ENCODE data around the gene SALL2.
A peak's percentile ranks its signal among the peaks of the same experiment; 100 is the strongest.
"Not testable (repeated sequence)": the region's sequence is repeated elsewhere in the genome, so short reads cannot be mapped to it uniquely, and the experiment has no call there.

The SALL2 gene

DNA sequence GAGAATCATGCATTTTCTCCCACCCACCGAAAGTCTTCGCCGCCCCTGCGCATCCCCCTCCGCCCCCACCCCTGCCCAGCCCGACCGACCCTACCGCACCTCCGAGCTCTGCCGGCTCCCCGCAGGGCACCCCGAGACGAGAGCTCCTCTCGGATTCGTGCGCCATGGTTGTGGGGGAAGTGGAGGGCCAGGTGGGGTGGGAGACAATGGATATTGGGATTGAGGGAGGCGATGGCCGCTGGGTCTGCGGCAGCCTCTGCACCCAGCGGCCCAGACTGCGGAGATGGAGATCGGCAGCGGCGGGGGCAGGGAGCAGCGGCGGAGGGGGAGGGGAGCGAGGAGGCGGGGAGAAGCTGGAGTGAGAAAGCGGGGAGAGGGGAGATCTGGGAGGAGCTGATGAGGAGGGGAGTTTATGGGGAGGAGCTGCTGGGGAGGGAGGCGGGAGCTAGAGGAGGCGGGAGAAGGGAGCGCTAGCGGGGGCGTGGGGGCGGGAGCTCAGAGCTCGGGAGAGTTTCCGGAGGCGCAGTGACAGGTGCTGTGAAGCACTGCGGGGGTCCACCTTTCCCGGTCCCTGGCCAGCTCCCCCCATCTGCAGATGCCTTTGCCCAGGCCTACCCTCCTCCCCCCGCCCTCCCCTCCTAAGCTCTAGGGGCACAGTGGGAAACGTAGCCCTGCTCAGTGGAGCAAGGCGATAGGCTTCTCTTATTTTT lies at the start of gene SALL2:
Gene SALL2 (minus strand): TSS at position 385 of the 710 bp plus-strand sequence. CDS start 219 bp downstream, at position 166.
- no peak for DNase-seq (ENCODE audit: low read depth)

DNA sequence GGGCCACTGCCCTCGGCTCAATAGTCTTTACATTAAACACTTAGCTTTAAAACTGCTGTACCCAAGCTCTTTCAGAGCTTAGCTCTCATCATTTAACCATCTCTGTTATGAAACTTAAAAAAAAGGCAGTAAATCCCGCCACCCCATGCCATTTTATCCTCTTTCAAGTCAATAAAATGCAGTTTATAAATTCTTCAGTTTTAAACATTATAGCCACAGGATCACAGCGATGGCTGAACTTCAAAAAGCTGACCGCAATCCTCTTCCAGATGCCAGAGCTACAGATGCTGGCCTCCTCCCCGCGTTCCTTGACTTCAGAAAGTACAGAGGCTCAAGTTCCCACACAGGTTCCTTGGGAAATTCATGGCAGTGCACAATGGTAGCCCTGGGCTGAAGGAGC lies 49.5 kb upstream of the SALL2 start:
- no peak for DNase-seq (ENCODE audit: low read depth)

DNA sequence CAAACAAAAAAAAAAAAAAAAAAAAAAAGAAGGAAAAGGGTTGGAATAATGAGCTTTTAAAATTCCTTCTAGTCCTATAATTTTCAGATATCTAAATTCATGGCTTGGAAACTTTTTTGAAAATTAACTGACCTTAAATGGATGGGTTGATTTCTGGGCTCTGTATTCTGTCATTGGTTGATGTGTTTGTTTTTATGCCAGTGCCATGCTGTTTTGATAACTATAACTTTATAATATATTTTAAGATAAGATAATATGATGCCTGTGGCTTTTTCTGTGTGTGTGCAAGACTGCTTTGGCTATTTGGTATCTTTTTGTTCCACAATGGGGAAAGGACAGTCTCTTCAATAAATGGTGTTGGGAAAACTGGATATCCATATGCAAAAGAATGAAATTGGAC lies 46.5 kb upstream of the SALL2 start:
- no peak for DNase-seq (ENCODE audit: low read depth)

DNA sequence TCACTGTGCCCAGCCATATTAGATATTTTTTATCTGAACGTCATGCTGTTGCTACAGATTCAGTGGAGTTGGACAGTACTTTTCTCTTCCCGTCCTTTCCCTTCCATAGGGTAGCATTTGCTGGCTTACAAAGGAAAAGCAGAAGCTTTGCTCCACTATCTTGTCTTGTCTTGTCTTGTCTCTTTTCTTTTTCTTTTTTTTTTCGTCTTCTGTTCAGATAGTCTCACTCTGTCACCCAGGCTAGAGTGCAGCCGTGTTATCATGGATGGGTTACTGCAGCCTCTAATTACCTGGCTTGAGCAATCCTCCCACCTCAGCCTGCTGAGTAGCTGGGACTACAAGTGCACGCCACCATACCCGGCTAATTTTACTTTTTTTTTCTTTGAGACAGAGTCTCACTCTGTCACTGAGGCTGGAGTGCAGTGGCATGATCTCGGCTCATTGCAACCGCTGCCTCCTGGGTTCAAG lies 32.6 kb upstream of the SALL2 start:
- no peak for DNase-seq (ENCODE audit: low read depth)

DNA sequence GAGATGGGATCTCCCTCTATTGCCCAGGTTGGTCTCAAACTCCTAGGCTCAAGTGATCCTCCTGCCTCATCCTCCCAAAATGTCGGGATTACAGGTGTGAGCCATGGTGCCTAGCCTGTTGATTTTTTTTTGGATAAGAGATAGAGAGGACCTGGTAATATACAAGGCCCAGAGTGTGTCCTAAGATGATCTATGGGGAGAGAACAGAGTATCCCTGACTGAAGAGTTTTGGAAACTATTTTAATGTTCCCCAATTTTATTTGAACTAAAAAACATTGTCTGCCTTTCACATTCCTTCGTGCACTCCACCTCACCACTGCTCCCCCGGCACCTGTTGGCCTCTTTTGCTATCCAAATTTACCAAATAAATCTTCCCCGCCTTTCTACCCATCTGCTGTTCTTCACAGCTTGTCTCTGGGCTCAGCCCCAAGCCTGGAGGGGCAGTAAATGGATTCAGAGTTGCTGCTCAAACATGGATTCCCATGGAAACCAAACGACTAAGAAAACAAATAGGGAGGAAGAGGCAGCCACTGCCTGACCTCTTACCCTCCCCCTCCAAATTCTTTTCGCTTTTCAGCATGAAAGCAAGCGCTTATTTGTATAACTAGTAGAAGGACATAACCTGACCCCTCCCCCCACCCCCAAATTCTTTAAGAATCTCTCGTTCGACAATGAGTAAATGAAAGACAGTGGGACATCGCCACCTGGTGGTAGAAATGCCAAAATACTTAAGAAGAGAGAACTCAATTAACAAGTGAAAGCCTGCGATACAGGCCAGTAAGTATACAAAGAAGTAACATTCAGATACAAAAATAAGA lies 31.1 kb upstream of the SALL2 start:
- peak; percentile 52 for DNase-seq (ENCODE audit: low read depth)

DNA sequence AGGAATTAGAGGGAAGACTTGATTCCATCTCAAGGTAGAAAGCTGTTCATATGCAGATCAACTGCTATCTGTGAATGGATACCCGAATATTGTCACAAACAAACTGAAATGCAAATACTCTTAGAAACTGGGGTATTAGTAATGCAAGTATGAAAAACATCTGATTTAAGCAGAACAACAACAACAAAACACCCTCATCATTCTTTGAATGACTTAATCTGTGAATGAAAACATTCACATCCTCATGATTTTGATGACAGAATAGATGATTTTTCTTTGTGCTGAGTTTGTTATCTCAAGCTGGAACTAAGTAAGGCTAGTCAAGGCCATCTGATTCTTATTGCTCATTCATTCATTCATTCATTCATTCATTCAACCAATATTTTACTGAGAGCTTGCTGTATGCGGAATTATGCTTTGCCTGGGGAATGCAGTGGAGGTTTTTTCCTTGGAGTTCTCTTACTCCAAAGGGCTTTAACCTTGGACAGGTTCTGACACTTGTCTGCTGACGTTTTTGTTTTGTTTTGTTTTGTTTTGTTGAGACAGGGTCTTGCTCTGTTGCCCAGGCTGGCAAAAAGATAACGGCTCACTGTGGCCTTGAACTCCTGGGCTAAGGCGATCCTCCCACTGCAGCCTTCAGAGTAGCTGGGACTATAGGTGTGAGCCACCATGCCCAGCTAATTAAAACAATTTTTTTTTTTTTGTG lies 30.4 kb upstream of the SALL2 start:
- no peak for DNase-seq (ENCODE audit: low read depth)

DNA sequence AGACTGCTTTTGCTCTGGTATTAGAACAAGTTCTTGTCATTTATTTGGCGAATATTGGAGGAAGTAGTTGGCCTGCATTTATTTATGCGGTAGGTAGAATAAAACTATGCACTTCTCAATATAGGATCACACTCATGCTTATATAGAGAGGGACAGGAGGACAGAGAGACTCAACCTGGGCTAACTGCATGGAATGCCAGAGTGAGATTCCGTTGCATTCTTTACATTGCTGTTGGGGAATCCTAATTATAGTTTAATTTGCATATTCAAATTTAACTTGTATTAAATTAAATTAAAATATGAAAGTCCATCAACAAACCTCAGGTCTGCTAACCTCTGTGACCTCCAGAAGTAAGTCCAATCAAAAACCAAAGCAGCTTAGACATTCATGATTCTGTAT lies 27.1 kb upstream of the SALL2 start:
- DNase-seq (ENCODE audit: low read depth): no peak

DNA sequence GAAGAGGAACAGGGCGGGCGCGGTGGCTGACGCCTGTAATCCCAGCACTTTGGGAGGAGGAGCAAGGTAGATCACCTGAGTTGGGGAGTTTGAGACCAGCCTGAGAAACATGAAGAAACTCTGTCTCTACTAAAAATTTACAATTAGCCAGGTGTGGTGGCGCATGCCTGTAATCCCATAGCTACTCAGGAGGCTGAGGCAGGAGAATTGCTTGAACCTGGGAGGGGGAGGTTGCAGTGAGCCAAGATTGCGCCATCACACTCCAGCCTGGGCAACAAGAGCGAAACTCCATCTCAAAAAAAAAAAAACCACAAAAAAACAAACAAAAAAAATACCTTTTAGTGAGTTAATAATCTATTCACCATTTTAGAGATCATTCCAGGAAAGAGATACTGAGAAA lies 18.4 kb upstream of the SALL2 start:
- not testable (repeated sequence) for DNase-seq (ENCODE audit: low read depth)

DNA sequence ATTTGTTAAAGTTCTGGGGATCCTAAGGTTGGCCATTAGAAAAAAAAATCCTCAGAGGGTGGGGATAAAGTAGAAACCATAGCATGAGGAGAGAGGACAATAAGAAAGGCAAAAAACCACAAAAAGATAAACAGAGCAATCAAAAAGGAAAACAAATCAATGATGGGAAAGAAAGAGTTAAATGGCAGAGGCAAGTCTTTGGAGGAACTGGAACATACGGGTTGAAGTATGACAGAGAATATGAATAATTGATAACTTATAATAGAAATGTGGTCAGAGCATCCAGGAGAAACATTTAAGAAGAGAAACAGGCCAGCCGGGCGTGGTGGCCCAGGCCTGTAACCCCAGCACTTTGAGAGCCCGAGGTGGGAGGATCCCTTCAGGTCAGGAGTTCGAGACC lies 17.8 kb upstream of the SALL2 start:
- DNase-seq (ENCODE audit: low read depth): no peak

DNA sequence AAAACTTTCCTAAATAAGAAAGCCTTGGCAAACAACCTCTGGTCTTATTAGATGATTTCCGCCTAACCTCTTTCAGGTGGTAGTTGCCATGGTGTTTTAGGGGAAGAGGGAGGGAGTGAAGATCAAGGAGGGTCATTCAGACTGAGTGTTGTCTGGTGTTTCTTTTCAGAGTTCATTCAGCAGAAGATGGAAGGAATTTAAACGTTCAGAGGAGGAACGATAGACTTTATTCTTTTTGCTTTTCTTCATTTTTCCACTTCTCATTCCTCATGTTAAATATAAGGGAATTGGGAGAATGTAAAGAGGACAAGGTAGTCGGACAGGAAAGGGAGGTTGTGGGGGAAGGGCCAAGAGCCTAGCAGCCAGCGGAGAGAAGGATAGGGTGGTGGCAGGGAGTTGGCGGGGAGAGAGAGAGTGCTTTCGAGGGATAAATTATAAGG lies 17.4 kb upstream of the SALL2 start:
- DNase-seq (ENCODE audit: low read depth): no peak

DNA sequence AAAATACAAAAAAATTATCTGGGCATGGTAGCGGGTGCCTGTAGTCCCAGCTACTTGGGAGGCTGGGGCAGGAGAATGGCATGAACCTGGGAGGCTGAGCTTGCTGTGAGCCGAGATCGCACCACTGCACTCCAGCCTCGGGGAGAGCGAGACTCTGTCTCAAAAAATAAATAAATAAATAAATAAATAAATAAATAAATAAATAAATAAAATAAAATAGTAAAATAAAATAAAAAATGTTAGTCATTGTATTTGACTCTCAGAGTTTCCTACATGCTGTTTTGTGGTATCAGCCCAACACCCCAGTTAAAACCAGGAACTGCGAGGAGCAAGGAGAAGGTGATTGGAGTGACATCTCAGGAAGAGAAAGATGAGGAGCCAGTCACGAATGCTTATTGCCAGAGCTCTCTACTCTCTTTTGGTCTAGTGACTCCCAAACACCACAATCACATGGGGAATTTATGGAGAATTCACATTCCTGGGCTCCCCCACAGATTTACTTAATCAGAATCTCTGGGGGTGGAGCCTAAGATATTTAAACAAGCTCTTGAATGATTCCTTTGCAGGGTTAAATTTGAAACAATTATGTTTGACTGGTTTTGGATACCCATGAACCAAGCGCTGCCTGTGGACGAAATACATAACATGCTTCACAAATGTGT lies 15.4 kb upstream of the SALL2 start:
- DNase-seq (ENCODE audit: low read depth): no peak

DNA sequence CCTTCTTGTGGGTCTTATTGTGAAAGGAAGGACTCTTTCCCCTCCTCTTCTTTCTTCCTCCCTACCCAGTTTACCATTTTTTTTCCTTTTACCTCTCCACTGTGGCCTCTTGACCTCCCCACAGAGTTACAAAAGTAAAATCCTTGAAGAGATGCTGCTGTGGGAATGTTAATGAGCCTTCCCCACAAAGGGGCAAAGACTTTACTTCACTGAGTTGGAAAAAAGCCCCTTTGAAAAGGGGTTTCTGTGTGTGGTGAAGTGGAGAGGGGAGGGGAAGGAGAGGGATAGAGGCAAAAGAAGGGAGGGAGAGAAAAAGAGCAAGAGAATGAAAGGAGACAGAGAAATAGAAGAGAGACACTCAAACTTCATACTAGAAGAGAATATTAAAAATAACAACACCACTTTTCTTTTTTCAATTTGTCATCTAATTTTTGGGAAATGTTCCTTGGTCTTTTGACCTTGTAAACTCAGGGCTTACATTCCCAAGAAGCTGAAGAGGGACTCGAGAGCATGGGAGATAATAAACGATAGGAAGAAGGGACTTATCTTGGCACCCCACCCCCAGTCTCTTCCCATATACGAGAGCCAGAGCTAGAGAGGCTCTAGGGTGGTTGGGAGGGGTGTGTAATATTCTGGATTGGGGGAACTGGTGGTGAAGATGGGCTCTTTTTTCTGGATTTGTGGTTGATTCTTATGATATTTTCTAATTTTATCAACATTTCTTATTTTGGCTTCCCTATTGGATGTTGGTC lies 13.2 kb upstream of the SALL2 start:
- DNase-seq (ENCODE audit: low read depth): no peak

DNA sequence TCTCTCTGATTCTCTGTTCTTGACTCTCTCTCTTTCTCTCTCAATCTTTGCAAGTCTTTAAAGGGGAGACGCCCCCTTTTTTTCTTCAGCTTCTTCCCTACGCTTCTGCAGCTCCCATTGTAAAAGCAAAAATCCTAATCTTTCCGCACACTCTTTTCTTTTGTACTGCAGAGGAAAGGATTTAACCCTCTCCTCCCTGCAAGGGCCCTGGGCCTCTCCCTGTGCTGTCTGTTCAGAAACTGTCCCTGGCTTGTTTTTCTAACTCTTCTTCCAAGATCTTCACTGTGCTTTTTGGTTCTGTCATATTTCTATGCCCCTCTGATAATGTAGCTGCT lies 10.9 kb upstream of the SALL2 start:
- DNase-seq (ENCODE audit: low read depth): no peak

DNA sequence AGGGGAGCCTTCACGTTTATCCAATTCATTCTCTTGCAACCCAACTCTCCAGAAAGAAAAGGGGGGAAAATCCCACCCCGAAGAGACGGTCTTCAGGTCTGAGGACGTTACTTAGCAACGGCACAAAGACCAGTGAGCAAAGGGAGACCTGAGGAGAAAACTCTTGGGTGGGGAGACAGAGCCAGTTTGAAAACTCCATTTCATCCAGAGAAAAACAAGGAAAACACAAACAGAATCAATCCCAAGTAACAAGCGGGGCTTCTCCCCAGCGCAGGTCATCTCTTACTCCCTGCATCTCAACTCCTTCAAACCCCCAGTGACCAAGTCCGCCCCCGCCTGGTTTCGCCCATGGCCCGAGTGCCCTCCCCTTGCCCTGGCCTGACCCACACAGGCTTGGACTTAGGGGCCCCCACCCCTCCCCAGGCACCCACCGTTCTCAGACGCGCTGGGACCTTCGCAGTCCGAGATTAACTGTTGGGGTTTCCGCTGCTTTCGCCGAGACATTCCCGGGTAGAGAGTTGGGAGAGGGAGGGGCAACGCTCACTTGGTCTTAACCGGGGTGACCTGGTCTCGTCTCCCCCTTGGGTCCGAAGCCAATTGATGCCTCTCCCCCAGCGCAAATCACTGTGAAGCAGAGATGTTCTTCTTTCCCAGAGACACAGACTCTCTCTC lies 10.4 kb upstream of the SALL2 start:
- no peak for DNase-seq (ENCODE audit: low read depth)

DNA sequence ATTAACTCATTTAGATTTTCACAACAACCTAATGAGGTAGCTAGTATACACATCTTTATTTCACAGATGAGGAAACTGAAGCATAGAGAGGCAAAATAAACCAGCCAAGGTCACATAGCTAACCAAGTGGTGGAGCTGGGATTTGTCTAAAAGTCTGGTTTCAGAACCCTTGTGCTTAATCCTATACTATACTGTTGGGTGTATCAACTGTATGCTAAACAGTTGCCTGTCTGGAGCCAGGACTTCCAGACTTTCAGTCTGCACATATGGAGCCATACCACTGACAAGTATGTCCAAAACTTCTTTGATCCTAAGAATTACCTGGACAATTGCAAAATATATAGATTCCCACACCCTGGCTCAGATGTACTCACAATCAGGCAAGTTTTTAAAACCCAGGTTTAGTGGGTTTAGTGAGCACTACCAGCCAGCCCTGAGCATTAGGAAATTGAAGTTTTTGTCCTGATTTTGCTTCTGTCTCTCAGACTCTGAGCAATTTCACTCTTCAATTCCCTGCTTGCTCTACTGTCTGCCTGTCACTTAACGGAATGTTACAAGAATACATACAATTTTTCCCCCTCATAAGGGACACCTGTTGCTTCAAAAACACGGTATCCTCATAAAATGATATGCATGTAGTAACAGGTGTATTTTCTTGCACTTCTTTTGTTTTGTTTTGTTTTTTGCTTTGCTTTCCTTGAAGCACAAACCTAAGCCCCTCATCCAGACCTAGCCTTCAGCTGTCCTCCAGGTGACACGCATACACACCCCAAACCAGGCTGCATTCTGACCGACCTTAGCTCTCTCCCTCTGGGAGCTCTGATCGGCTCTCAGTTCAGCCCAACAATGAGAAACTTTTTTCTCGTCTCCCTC lies 9.6 kb upstream of the SALL2 start:
- no peak for DNase-seq (ENCODE audit: low read depth)

DNA sequence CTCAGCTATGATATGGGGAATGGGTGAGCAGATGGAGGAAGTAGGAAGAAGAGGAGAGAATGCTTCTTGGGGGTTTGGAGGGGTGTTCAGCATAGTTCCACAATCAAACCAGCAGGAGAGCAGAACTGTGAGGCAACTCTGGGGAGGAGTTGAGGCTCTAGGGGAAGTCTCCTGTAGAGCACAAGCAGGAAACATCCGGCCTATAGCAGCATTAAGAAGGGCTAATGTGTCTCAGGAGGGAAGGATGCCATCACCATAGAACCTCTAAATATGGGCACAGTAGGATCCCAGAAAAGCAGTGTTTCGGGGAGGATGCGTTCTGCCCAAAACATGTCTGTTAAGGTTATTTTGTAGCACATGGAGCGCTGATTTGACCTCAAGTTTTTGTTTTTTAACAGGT lies 8.4 kb upstream of the SALL2 start:
- no peak for DNase-seq (ENCODE audit: low read depth)

DNA sequence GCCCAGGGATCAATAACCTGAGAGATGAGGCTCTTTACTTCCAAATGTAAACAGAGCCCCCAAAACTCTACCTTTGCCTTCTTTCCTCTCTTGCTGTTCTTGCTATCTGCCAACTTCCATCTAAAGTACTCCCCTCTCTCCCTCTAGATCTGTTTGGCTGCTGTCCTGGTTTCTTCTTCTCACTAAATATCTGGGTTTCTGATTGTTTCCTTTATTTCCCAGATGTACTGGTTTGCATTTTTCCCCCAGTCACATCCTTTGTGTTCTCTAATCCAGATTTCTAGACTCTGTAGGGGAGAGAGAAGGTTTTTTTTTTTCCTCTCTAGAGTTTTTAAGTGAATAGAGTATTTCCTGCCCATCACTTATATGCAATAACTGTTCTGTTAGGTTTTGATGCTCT lies 7.1 kb upstream of the SALL2 start:
- no peak for DNase-seq (ENCODE audit: low read depth)

DNA sequence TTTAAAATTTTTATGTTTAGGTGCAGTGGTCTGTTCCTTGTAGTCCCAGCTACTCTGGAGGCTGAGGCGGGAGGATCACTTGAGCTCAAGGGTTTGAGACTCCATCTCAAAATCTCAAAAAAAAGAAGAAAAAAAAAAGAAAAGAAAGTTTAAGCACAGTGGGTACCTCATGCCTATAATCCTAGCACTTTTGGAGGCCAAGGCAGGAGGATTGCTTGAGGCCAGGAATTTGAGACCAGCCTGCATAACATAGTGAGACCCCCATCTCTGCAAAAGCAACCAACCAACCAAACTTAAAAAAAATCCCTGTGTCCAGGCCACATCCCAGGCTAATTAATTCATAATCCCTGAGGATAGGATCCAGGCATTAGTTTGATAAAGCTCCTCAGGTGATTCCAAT lies 3.4 kb upstream of the SALL2 start:
- no peak for DNase-seq (ENCODE audit: low read depth)

DNA sequence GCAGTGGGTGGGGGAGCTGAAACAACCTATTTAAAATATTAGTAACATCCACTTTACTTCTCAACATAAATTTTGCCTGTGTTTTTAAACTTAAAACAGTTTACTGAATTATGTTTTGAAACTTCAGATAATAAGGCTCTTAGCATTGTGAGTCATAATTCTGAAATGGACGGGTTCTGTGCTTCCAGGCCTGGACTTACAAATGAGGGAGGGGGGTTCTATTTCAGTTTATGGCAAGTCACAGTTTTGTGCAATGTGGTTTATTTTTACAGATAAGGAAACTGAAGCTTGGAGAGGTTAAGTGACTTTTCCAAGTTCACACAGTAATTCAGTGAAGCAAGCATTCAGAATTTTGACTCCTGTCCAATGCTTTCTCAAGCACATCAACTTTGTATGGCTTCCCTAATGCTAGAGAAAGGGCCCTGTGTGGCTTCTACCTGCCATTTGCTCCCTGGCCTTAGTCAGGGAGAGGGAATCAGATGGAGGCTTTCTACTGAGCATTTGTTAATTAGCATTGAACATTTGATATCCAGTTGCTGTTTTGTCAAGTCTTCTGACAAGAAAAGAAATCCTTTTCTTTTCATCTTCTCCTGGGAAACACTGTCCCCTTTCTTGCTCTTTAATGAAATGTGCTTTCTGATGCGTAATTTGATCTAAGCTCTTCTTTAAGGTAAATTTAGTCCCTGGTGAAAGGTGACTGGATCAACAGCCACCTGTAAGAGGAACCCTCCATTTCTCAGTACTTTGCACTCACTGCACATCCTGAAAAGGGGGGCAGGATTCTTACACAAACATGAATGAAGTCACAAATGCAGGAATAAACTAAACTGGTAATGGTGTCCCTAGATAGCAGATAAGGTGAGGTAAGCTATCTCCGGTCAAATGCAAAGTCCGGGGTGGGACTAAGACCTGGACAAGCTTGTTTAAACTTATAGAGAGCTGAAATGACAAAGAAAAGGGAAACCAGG lies 2.5 kb upstream of the SALL2 start:
- no peak for DNase-seq (ENCODE audit: low read depth)

All from GM04504 (cell line).